HEK293 (cell line): Measurements from ENCODE around the gene JUP.

Experiments
- SCRT2 ChIP-seq: fragments of 450-650 bp; formaldehyde crosslinking; IDR thresholded peaks from 2 replicates; pipeline ENCODE4 v1.5.1; 2016; ENCODE audit warnings: missing biosample characterization, missing genetic modification characterization
- ZNF626 ChIP-seq: fragments of 450-650 bp; sonication (Bioruptor Pico); formaldehyde crosslinking; IDR thresholded peaks from 2 replicates; pipeline ENCODE4 v1.5.1; 2018; ENCODE audit warnings: missing biosample characterization, missing genetic modification characterization, inconsistent platforms
- TF ChIP-seq, protein P1 (sequence below): fragments of 450-650 bp; formaldehyde crosslinking; IDR thresholded peaks from 2 replicates; pipeline ENCODE4 v1.5.1; 2016; ENCODE audit warnings: missing biosample characterization, missing genetic modification characterization

DNA sequence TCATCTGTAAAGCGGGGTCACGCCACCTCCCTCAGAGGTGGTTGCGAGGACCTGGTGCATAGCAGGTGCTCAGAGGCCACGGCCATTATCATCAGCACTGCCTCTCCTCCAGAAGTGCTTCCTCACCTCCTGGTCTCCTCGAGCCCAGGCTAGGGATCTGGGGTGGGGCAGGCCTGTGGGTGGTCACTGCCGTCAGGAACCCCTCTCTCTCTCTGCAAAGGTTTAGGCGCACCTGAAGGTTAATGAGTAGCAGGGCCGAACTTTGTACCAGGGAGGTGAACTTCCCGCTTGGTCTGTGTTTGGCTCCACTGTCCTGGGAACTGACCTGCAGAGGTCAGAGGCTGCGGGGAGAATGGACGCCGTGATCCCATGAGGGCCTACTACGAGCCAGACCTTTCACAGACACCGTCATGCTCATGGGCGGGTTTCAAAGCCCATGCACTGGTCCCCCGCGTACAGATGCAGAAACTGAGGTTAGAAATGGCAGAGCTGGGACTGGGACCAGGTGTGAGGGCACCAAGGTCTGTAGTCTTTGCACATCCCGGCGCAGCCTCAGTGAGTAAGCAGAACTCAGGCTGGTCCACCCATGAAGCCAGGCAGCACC lies 13.8 kb downstream of the JUP start:
- TF ChIP-seq, protein P1, sequence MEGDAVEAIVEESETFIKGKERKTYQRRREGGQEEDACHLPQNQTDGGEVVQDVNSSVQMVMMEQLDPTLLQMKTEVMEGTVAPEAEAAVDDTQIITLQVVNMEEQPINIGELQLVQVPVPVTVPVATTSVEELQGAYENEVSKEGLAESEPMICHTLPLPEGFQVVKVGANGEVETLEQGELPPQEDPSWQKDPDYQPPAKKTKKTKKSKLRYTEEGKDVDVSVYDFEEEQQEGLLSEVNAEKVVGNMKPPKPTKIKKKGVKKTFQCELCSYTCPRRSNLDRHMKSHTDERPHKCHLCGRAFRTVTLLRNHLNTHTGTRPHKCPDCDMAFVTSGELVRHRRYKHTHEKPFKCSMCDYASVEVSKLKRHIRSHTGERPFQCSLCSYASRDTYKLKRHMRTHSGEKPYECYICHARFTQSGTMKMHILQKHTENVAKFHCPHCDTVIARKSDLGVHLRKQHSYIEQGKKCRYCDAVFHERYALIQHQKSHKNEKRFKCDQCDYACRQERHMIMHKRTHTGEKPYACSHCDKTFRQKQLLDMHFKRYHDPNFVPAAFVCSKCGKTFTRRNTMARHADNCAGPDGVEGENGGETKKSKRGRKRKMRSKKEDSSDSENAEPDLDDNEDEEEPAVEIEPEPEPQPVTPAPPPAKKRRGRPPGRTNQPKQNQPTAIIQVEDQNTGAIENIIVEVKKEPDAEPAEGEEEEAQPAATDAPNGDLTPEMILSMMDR (tag by site-specific recombination), result no peak
- TF ChIP-seq ZNF626 (tag by site-specific recombination), result no peak
- TF ChIP-seq SCRT2 (tag by site-specific recombination), result no peak
